GM18868 (cell line): ENCODE data around the gene RAD18.

Experiments
- ATAC-seq: cut with Tn5 transposase; IDR thresholded peaks from one replicate; pipeline ENCODE4 v1.9.1; 2021; ENCODE audit warnings: mild to moderate bottlenecking, moderate library complexity; ENCODE audit not compliant: unreplicated experiment

RAD18 gene

DNA sequence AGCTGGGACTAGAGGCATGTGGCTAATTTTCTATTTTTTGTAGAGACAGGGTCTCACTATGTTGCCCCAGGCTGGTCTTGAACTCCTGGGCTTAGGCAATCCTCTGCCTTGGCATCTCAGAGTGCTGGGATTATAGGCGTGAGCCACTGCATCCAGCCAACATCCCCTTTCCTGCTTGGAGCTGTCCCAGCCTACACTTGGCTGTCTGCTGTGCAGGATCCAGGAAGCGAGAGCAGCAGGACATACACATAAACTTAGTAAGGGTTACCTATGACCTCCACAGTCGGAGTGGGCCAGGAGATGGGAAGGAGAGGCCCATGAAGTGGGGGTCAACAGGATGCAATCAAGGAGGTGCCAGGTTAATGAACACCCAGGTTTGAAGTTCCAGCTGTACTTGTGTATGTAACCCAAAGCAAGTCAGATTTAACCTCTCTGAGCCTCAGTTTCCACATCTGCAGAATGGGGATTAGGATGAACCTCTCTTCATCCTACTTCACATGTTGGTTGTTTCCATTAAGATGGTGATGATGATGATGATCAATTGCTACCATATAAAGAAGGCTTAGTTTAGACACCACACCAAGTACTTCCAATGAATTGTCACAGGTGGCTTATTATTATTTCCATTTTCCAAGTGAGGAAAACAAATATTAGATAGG is 124.4 kb downstream of the RAD18 start:
- no peak for ATAC-seq

DNA sequence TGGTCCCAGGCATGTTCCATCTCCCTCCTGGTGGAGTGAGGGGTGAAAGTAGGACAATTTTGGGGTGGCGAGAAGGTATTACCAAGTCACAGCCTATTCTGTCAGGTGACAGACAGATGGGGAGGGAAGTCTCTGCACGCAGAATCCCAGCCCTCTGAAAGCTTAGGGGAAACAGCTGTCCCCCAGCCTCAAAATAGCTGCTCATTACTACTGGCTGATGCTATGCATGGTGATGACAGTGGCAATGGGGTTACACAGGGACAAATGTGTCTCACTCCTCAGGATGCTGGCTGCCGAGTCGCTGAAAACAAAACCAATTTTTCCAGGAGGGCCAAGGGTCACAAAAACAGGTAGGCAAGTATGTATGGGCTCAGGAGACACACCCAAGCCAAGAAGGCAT is 125.0 kb downstream of the RAD18 start:
- ATAC-seq: no peak

DNA sequence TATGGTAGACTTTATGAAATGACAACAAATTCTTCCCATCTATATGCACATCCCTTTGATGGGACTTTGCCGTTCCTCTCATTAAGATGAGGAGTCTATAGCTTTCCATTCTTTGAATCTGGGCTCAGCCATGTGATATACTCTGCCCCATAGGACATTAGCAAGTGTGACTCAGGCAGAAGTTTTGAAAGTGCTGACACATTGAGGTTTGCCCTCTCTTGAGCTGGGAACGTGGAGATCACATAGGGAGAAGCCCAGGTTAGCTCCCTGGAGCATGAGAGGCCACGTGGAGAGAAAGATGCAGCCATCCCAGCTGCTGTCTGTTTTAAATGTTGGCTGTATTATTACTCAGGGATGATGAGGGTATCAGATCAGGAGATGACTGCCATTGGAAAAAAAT is 126.1 kb downstream of the RAD18 start:
- no peak for ATAC-seq

DNA sequence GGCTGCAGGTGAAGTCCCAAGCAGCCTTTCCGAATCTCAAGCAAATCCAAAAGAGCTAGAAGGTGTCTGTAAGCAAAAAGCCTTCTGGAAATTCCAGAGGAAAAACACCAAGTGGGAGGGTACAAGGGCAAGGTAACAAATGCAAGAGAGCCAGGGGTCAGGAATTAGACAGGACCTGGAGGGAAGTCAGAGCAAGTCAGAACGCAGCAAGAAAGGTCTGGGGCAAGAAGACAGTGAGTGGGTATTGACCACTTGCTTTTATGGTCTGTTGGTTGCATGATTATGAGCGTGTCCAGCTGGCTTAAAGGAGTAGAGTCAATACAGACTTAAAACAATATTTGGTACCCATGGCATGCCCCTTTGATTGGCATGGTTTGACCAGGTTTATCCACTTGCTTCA is 127.2 kb downstream of the RAD18 start:
- ATAC-seq: no peak

DNA sequence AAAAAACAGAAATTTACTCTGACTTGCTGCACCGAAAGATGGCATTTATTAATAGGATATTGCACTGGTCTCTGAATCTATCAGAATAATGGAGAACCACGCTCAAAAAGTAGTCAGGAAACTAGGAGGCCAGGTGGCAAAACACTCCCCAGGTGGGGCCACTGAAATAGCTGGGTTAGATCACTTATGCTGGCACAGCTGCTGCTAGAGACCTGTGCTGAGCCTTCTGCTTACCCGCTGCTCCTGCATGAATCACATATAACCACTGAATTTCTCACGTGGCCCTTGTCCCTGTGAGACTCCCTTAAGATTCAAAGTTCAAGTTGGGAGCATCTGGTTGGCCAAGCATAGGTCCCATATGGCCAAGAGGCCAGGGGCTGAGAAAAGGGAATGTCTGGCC is 127.9 kb downstream of the RAD18 start:
- ATAC-seq: no peak

DNA sequence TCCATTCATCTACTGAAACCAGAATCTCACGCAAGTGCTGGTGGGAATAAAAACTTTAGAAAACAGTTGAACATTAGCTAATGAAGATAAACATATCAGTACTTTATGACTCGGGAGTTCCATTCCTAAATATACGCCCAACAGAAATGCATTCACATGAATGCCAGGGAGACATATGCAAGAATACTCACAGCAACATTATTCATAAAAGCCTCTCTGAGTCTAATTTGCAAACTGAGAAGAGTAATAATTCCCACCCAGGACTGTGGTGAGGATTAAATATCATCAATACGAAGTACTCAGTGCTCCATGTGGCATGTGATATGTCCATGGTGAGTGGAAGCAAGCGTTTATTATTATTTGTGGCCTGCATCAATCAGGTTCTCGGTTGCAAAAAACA is 128.3 kb downstream of the RAD18 start:
- ATAC-seq: no peak

DNA sequence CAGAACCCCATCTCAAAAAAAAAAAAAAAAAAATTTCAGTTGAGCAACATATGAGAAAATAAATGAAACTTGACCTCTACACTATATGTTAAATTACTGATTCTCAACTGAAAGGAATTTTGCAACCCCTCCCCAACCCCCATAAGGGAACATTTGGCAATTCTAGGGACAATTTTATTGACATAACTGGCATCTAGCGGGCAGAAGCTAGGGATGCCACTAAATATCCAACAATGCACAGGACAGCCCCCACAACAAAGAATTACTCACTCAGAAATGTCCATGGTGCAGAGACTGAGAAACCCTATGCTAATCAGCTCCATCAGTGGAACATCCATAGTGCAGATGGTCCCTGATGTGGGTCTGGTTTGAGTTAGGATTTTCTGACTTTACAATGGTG is 135.6 kb downstream of the RAD18 start:
- no peak for ATAC-seq
